Measurements from ENCODE around the gene ALDH5A1. TPM values are rescaled to one million over a fixed set of nuclear protein-coding genes. Genes with fewer than 3 reads are reported as not detected.
A peak's percentile ranks its signal among the peaks of the same experiment; 100 is the strongest.

The ALDH5A1 gene
- polyA plus RNA-seq, 4 donors: 15.8 to 31.6 (median 29.2) TPM

DNA sequence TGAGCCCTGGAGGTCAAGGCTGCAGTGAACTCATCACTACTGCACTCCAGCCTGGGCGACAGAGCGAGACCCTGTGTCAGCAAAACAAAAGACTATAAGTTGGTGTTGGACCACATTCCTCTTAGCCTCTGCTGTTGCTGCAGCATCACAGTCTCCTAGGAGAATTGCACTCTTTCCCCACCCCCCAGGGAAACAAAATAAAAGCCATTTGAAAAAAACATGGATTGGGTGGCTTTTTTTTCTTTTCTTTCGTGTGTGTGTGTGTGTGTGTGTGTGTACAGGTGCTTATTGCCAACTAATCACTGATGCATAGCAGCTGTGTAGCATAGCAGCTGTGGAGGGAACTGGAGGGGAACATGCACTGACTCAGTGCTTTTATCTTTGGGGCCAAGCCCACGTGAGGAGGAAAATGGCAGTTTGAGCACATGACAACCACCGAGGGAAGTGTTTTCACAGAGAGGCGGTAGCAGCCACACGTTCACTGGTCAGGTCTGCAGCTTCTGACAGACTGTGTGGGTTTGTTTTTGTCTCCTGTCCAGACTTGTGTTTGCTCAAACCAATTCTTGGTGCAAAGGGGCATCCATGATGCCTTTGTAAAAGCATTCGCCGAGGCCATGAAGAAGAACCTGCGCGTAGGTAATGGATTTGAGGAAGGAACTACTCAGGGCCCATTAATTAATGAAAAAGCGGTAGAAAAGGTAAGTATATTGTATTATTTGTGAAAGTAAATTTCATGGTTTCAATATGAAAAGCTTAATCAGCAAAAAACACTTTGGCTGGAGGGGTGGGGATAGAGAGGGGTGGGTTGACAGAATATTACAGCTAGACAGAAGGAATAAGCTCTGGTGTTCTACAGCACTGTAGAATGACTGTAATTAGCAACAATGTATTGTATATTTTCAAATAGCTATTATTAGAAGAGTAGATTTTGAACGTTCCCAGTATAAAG, 27.7 kb downstream of the ALDH5A1 start:
- peak in 3 of 4 donors; percentile 38 to 56 (median 54) for DNase-seq (ENCODE audit: low read depth in 4 of 4, low spot score in 3 of 4)

DNA sequence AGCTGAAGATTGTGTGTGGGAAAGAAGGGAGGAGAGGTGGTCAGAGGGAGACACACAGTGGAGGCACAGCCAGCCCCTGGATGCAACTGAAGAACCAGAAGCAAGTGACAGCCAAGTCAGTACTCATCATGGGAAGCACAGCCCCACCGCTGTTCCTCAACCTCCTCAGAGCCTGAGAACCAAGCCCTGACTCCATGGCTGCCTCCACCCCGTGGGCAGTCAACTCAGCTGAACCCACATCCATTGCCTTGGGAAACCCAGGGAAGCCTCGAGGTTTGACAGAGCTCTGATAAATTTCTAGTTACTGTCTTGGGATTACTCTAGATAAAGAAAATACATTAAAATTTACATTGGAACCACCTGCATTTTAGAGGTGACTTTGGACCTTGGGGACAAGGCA, 29.6 kb downstream of the ALDH5A1 start:
- DNase-seq (ENCODE audit: low read depth in 4 of 4, low spot score in 3 of 4): no peak

DNA sequence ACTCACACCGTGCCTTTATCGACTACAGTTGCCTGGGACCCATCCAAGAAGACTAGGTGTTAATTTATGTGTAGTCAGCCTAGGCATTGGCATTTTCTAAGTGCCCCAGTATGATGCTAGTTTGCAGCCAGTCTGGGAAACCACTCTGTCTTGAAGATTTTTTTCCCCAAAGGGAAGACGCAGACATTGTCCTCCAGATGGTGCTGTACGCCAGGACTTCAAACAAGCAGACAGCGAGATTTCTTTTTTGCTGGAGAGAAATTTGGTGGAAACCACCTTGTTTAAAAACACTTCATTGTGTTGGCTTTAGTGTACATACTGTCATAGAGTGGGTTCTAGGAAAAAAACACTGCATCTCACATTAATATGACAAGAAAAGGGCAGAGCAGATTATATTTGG, 30.0 kb downstream of the ALDH5A1 start:
- DNase-seq (ENCODE audit: low read depth in 4 of 4, low spot score in 3 of 4): no peak

DNA sequence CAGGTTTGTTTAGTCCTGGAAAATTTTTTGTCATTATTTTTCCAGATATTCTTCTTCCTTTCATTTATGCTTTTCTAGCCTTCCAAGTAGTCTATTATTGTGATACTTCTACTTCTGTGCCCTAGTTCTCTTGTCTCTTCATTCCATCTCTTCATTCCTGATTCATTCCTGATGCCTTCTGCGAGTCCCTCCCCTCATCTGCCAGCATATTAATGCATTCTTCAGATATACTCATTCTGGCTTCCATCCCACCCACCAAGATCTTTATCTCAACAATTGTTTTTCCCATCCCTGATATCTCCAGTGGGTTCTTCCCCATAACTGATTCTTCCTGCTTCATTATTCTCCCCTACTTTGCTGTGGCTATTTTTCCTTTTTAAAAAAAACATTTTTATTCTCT, 35.2 kb downstream of the ALDH5A1 start:
- DNase-seq (ENCODE audit: low read depth in 4 of 4, low spot score in 3 of 4): no peak

DNA sequence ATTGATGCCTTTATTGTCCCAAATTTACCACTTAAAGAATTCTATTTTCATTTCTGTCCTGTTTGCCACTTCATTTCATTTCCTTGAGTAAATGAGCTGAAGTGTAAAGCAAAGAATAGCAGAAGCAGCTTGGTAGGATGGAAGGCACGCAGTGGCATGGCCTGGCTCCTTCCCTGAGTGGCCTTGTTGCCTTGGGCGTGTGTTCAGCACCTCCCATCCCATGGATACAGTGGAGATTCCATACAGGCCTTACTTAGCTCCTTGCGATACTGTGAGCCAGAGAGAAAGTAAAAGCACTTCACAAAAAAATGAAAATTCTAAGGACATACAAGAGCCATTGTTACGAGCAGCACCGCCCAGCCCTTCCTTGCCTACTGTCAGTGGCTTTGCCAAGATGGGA, 39.6 kb downstream of the ALDH5A1 start:
- no peak for DNase-seq (ENCODE audit: low read depth in 4 of 4, low spot score in 3 of 4)

DNA sequence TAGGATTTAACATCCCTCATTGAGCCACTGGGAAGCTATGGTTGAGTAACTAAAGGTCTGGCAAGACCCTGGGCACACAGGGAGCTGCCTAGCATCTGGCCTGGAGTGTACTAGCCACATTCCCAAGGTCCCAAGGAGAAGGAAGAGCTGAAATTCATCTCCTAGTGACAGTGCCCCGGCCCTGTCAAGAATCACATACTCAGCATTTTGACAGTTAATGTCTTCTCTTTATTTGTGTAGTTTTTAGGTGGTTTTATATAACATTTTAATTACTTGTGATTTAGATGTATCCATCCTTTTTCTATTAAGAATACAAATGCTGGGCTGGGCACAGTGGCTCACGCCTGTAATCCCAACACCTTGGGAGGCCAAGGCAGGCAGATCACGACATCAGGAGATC, 40.4 kb downstream of the ALDH5A1 start:
- no peak for DNase-seq (ENCODE audit: low read depth in 4 of 4, low spot score in 3 of 4)

DNA sequence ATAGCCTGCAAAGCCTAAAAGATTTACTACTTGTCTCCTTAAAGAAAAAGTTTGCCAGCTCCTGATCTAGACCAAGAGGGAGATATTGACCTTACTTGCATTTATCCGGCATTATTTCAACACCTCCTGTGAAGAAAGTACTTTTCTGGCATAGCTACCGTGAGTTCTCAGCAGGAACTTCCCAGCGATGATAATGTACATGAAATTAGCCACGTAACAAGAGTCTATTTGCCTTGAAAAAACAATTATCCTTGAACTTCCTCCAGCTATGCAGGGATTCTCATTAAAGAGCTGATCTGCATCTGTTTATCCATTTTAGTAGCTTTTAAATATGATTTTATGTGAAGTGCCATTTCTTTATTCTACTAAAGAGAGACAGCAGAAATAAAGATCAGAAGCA, 41.7 kb downstream of the ALDH5A1 start:
- no peak for DNase-seq (ENCODE audit: low read depth in 4 of 4, low spot score in 3 of 4)

DNA sequence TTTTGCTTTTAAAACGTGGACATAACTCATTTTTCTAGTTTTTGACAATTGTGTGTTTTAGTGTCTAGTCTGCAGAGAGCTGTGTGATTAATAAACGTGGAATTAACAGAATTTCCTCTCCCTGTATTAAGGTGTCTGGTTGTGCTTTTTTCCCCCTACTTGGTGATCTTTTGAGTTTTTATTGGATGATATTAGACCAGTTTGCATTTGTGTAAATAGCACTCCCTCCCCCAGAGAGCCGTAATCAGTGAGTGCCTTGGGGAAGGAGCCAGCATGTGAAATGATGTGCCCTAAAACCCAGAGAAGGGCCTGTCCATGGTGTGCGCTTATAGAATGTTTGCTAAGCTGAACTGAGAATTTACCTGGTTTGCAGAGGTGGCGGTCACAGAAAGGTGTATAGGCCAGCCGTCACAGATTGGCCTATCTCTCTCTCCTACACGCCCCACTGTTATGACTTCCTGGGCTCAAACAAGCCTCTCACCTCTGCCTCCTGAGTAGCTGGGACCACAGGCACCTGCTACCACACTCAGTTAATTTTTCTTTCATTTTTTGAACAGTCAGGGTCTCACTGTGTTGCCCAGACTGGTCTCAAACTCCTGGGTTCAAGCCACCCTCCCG, 42.4 kb downstream of the ALDH5A1 start:
- DNase-seq (ENCODE audit: low read depth in 4 of 4, low spot score in 3 of 4): no peak

DNA sequence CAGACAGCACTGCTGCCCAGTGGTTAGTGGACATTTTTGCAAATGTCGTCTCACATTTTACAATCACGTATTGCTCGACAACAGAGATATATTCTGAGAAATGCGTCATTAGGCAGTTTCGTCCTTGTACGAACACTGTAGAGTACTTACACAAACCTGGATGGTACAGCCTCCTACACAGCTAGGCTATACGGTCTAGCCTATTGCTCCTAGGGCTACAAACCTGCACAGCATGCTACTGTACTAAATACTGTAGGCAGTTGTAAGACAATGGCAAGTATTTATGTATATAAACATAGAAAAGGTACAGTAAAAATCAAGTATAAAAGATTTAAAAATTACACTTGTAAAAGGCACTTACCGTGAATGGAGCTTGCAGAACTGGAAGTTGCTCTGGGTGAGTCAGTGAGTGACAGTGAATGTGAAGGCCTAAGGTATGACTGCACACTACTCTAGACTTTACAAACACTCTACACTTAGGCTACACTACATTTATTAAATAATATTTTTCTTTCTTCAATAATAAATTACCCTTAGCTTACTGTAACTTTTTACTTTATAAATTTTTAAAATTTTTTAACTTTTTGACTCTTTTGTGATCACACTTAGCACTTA, 43.1 kb downstream of the ALDH5A1 start:
- no peak for DNase-seq (ENCODE audit: low read depth in 4 of 4, low spot score in 3 of 4)

DNA sequence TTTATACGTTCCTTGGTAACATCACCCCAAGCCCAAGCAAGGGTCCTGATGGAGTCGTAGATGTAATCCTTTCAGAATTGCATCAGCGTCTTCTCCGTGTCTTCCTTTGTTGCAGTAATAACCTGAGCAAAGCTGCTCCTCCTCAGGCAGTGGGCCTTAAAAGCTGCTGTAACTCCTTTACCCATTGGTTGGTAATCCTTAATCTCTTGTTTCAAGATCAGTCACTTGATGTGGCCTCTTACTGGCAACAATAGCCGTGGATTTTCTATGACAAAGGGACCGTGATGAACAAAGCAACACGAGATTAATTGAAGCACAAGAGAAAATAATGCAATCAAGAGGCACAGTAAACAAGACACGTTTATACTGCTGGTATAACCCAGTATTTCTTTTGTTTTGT, 44.6 kb downstream of the ALDH5A1 start:
- no peak for DNase-seq (ENCODE audit: low read depth in 4 of 4, low spot score in 3 of 4)

DNA sequence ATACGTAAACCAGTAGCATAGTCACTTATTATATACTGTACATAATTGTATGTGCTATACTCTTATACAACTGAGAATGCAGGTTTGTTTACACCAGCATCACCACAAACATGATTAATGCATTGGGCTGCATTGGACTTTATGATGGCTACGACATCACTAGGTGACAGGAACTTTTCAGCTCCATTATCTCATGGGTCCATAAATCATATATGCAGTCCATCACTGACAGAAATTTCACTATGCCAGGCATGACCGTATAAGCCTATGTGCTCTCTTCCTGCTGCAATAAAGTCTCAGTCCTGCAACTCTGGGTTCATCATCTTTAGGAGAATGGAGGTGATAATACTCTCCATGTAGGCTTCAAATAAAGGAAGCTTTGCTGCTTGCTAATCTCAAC, 45.4 kb downstream of the ALDH5A1 start:
- no peak for DNase-seq (ENCODE audit: low read depth in 4 of 4, low spot score in 3 of 4)

DNA sequence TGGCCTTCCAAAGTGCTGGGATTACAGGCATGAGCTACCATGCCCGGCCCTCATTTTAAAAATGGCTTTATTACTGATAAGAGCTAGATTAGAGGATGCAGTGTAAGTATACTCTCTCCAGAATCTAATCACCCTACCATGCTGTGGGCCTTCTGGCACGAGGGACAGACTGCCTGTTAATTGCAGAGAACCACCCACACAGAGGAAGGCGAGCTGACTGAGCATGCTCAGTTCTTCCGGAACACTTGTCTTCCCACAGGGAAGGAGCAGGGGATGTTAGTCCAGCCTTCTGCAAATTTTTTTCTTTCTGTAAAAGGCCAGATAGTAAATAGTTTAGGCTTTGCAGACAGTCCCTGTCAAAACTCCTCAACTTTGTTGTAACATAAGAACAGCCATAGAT, 48.9 kb downstream of the ALDH5A1 start:
- no peak for DNase-seq (ENCODE audit: low read depth in 4 of 4, low spot score in 3 of 4)

DNA sequence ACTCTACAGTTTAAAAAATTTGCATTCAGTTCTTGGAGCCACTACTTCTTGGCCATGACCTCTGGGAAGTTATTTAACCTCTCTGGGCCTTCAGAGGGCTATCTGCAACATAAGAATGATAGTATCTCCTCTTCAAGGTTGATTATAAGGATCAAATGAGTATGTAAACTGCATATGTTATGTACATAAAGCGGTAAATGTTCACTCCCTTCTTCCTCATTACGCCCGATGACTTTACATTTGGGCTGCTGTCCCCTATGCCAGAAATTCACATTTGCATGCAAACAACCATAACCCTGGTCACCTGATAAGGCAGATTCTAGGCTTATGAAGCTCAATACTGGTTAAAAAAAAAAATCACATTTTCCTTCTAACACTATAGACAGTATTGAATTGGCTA, 50.4 kb downstream of the ALDH5A1 start:
- DNase-seq (ENCODE audit: low read depth in 4 of 4, low spot score in 3 of 4): no peak

DNA sequence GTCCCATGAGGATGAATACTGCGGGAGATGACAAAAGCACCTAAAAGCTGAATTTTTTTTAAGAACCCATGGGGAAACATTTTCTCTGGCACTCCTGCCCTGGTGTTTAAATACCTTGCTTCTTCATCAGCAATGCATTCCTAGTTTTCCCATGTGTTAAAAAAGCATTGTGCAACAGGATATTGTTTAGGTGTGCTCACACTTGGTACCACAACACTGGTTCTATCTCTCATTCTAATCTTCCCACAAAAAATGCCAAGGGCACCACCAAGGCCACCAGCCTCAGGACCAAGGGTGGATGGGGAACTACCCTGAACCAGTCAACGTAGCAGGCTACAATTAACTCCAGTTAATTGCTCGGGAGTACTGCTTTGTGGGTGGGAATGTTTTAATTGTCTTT, 50.9 kb downstream of the ALDH5A1 start:
- DNase-seq (ENCODE audit: low read depth in 4 of 4, low spot score in 3 of 4): no peak

DNA sequence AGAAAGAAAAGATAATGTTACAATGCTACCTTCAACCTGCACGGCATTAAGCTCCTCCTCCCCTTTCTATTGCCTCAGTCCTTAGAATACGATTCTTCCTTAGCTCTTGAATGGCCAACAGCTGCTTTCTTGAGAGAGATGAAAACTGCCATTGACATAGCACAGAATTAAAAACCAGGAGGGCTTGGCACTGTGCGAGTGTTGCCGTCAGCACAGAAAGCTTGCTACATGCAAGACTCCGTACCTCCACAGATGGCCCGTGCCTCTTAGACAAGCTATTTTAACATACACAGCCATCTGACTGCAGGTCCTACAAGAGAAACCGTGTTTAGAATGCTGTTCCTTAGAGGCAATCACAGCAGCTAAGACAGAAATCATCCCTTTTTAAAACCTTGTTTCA, 51.7 kb downstream of the ALDH5A1 start:
- DNase-seq (ENCODE audit: low read depth in 4 of 4, low spot score in 3 of 4): no peak

DNA sequence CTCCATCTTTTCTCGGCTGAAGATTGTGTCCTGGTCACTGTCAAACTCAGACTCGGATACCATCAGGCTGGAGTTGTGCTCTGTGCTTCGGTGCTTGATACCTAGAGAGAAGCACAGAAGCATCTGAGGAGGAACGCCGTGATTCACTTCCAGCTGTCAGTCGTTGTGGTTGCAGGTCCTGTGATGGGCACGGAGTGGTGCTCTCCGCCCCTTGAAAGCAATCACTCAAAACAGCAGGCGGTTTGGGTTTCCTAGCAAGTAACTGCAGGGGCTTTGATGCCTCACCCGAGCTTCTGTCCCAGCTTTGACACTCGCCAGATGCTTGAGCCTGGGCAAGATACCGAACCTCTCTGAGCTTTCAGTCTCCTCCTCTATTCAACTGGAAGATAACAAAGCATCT, 52.5 kb downstream of the ALDH5A1 start:
- DNase-seq (ENCODE audit: low read depth in 4 of 4, low spot score in 3 of 4): peak in 1 of 4 donors; percentile 1

DNA sequence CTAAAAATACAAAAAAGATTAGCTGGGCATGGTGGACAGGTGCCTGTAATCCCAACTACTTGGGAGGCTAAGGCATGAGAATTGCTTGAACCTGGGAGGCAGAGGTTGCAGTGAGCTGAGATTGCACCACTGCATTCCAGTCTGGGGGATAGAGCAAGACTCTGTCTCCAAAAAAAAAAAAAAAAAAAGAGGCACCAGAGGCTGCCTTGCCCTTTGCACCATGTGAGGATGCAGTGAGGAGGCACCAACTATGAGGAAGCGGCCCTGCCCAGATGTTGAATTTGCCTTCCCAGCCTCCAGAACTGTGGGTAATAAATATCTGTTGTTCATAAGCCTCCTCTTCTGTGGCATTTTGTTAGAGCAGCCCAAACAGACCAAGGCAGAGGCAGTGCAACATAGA, 54.4 kb downstream of the ALDH5A1 start:
- DNase-seq (ENCODE audit: low read depth in 4 of 4, low spot score in 3 of 4): no peak

DNA sequence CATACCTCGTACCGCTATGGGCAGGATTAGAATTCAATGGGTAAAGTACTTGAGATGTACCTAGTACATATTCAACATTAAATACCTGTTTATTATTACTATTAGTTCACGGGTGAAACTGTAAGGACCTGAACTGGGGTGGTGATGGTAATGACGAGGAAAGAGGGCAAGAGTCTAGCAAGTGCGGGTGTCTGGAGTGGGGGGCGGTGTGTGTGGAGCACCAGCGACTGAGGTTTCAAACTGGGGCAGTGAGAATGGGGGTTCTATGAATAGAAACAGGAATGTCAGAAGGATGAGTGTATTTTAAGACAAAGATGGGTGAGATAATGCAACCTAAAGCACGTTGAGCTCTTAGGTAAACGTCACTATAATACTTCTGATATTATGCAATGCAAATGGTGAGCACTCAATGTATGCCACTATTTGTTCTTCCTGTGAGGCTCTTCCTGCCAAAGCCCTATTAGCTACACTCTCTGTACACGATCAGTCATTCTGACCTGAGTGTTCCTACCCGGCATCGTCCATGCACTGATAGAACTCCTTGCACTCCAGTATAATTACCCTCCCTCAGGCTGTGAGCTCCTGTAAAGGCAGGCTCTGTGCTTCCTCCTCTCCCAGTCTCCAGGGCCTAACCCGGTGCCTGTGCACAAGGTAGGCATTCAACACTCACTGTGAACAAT, 55.0 kb downstream of the ALDH5A1 start:
- no peak for DNase-seq (ENCODE audit: low read depth in 4 of 4, low spot score in 3 of 4)

DNA sequence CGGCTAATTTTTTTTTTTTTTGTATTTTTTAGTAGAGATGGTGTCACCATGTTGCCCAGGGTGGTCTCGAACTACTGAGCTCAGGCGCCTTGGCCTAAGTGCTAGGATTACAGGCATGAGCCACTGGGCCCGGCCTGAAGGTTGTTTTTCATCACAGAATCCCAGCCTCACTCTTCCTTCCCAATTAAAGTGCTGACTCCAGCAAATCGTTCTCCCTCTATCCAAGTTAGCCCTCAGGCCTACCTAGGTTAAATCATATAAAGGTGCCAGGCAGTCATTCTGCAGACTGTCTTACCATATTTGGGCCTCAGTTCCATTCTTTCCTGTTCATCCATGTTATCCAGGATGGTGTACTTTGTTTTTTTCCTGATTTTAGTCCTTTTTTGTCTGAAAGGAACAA, 56.4 kb downstream of the ALDH5A1 start:
- DNase-seq (ENCODE audit: low read depth in 4 of 4, low spot score in 3 of 4): no peak

DNA sequence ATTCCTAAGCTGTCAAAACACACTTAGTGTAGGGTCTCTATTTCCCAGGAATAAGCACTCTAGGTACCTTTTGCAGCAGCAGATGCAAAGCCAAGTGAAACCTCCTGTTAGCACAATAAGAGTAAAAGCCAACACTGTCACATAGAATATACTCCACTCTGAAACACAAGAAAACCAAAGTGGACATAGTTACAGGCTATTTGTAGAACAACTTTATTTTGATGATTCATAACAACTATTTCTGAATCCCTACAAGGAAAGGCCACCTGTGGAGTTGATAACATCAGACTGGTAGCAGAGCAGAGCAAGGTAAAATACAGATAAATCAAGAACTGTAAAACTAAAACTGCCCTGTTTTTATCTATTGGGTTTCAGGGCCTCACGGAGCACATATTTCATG, 59.7 kb downstream of the ALDH5A1 start:
- no peak for DNase-seq (ENCODE audit: low read depth in 4 of 4, low spot score in 3 of 4)

DNA sequence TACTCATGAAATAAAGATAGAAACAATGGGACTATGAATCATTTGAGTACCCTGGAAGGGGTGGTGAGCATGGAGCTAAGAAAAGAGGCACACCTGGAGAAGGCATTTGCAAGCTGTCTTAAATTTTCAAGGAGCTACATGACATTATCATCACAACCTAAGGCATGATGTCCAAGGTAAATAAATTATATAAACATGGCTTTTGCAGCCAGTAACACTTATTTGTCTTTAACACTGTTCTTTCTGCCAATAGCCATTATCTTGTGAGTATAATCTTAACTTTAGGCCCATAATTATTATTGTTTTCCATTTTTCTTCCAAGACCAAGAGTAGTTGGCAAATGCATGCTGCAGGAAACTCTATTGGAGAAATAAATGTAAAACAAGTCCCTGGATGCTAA, 63.7 kb downstream of the ALDH5A1 start:
- no peak for DNase-seq (ENCODE audit: low read depth in 4 of 4, low spot score in 3 of 4)

Data from left renal pelvis (tissue), 4 donors.